ENCODE measurements around the gene TXNDC17.

DNA sequence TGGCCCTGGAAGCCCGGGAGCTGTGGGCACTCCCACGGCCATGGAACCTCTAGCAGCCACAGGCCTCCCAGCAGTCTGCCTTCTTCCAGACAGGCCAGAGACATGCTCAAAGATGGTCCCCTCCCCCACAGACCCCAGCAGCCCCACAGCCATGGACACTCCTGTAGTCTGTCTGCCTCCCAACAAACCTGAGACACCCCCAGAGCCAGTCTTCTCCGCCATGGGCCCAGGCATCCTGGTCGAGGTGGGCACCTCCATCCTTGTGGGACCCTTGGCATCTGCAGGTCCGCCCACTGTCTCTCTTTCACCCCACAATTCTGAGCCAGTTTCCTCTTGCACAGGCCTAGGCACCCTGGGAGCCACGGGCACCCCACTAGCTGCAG lies 3.4 kb upstream of the TXNDC17 start:
- TF ChIP-seq POLR2A (IDR thresholded peaks at IDR 0.05; ENCODE audit: low read depth, low read length): no peak
- TF ChIP-seq TAF1 (IDR thresholded peaks at IDR 0.05; ENCODE audit: low read depth, low read length): no peak
- no peak for TF ChIP-seq POLR2AphosphoS5 (IDR thresholded peaks at IDR 0.05; ENCODE audit: low read depth, low read length)
- TF ChIP-seq SPI1 (IDR thresholded peaks at IDR 0.05; ENCODE audit: low read depth, low read length): no peak
- no peak for TF ChIP-seq POU2F2 (IDR thresholded peaks at IDR 0.05; ENCODE audit: low read depth, low read length)
- TF ChIP-seq PAX5 (IDR thresholded peaks at IDR 0.05; ENCODE audit: insufficient read depth, low read length, severe bottlenecking): no peak
